H9 (cell line): ENCODE data around the gene ACTN2. TPM values are rescaled to one million over a fixed set of nuclear protein-coding genes. Genes with fewer than 3 reads are reported as not detected.

ENCODE experiments used
- DNase-seq: peaks from one replicate; pipeline ENCODE4 v3.0.0-alpha.2; 2017
- H2AFZ ChIP-seq: one replicate; pipeline ENCODE4 v1.6.1; 2013; ENCODE audit warnings: mild to moderate bottlenecking, low read length, control low read depth, moderate library complexity
- H2AK5ac ChIP-seq: 2 replicates; pipeline ENCODE4 v1.6.1; 2013; ENCODE audit warnings: low read length, control low read depth, mixed read lengths; ENCODE audit not compliant: insufficient read length
- H2BK120ac ChIP-seq: one replicate; pipeline ENCODE4 v1.6.1; 2013; ENCODE audit warnings: low read depth, mild to moderate bottlenecking, low read length, control low read depth, inconsistent platforms; ENCODE audit not compliant: poor library complexity, severe bottlenecking
- H2BK12ac ChIP-seq: 2 replicates; pipeline ENCODE4 v1.6.1; 2013; ENCODE audit warnings: low read length, control low read depth, mixed read lengths, low read depth; ENCODE audit not compliant: insufficient read length
- H2BK15ac ChIP-seq: 2 replicates; pipeline ENCODE4 v1.6.1; 2013; ENCODE audit warnings: low read depth, low read length, control low read depth
- H2BK20ac ChIP-seq: one replicate; pipeline ENCODE4 v1.6.1; 2013; ENCODE audit warnings: low read depth, mild to moderate bottlenecking, low read length, control low read depth, inconsistent platforms; ENCODE audit not compliant: poor library complexity, severe bottlenecking
- H2BK5ac ChIP-seq: 2 replicates; pipeline ENCODE4 v1.6.1; 2013; ENCODE audit warnings: low read length, control low read depth, mixed read lengths; ENCODE audit not compliant: insufficient read length
- H3K14ac ChIP-seq: 2 replicates; pipeline ENCODE4 v1.6.1; 2013; ENCODE audit warnings: low read length, control low read depth; ENCODE audit not compliant: insufficient read depth
- H3K18ac ChIP-seq: 2 replicates; pipeline ENCODE4 v1.6.1; 2013; ENCODE audit warnings: low read depth, mild to moderate bottlenecking, mixed read lengths, low read length, control low read depth; ENCODE audit not compliant: insufficient read length
- H3K23ac ChIP-seq: 2 replicates; pipeline ENCODE4 v1.6.1; 2013; ENCODE audit warnings: low read length, control low read depth, mixed read lengths, low read depth; ENCODE audit not compliant: insufficient read length
- H3K23me2 ChIP-seq: 2 replicates; pipeline ENCODE4 v1.6.1; 2013; ENCODE audit warnings: low read depth, mild to moderate bottlenecking, mixed read lengths, low read length, control low read depth; ENCODE audit not compliant: insufficient read length, poor library complexity, severe bottlenecking
- H3K27ac ChIP-seq: 2 replicates; pipeline ENCODE4 v1.5.1; 2013; ENCODE audit warnings: low read length, control low read depth, mixed read lengths, low read depth; ENCODE audit not compliant: insufficient read length
- H3K27me3 ChIP-seq: 2 replicates; pipeline ENCODE4 v1.6.1; 2013; ENCODE audit warnings: low read length, control low read depth, inconsistent platforms; ENCODE audit not compliant: insufficient read depth
- H3K4ac ChIP-seq: 2 replicates; pipeline ENCODE4 v1.6.1; 2013; ENCODE audit warnings: low read depth, mild to moderate bottlenecking, control low read depth, inconsistent platforms, low read length, moderate library complexity
- H3K4me1 ChIP-seq: 2 replicates; pipeline ENCODE4 v1.6.1; 2013; ENCODE audit warnings: low read length, control low read depth, inconsistent platforms; ENCODE audit not compliant: insufficient read depth
- H3K4me2 ChIP-seq: 2 replicates; pipeline ENCODE4 v1.6.1; 2013; ENCODE audit warnings: low read length, control low read depth, mixed read lengths; ENCODE audit not compliant: insufficient read length, insufficient read depth
- H3K56ac ChIP-seq: 2 replicates; pipeline ENCODE4 v1.6.1; 2013; ENCODE audit warnings: low read depth, mild to moderate bottlenecking, mixed read lengths, low read length, control low read depth; ENCODE audit not compliant: insufficient read length
- H3K79me1 ChIP-seq: 2 replicates; pipeline ENCODE4 v1.6.1; 2013; ENCODE audit warnings: low read depth, mild to moderate bottlenecking, moderate library complexity, low read length, control low read depth, inconsistent platforms; ENCODE audit not compliant: insufficient read depth, poor library complexity, severe bottlenecking
- H3K79me2 ChIP-seq: 2 replicates; pipeline ENCODE4 v1.6.1; 2013; ENCODE audit warnings: low read length, control low read depth, inconsistent platforms; ENCODE audit not compliant: insufficient read depth
- H3K9ac ChIP-seq: 2 replicates; pipeline ENCODE4 v1.6.1; 2013; ENCODE audit warnings: low read length, control low read depth, mixed read lengths; ENCODE audit not compliant: insufficient read length; ENCODE audit errors: extremely low read depth
- H3K9me3 ChIP-seq: one replicate; pipeline ENCODE4 v1.6.1; 2013; ENCODE audit warnings: low read depth, low read length, inconsistent platforms; ENCODE audit not compliant: control insufficient read depth
- H3T11ph ChIP-seq: one replicate; pipeline ENCODE4 v1.6.1; 2013; ENCODE audit warnings: mild to moderate bottlenecking, low read length, control low read depth, inconsistent platforms
- H4K20me1 ChIP-seq: one replicate; pipeline ENCODE4 v1.6.1; 2013; ENCODE audit not compliant: control insufficient read depth, insufficient read length, insufficient read depth
- H4K5ac ChIP-seq: 2 replicates; pipeline ENCODE4 v1.6.1; 2013; ENCODE audit warnings: low read depth, mild to moderate bottlenecking, mixed read lengths, low read length, control low read depth; ENCODE audit not compliant: insufficient read length
- H4K8ac ChIP-seq: replicated peaks from 2 replicates; pipeline ENCODE4 v1.6.1; 2013; ENCODE audit warnings: low read length, control low read depth, mixed read lengths, low read depth; ENCODE audit not compliant: insufficient read length
- H4K91ac ChIP-seq: 2 replicates; pipeline ENCODE4 v1.6.1; 2013; ENCODE audit warnings: low read depth, mild to moderate bottlenecking, moderate library complexity, mixed read lengths, low read length, control low read depth; ENCODE audit not compliant: insufficient read length
- H3K27ac Mint-ChIP-seq, 3 experiments: 2 replicates in 2 of 3; 3 replicates in 1 of 3; pipeline ENCODE4 v1.8.0; 2020 to 2021; ENCODE audit warnings: mixed read lengths in 3 of 3, mild to moderate bottlenecking in 1 of 3, moderate library complexity in 1 of 3
- H3K27me3 Mint-ChIP-seq: 2 replicates; pipeline ENCODE4 v1.8.0; 2021; ENCODE audit warnings: low read depth, mild to moderate bottlenecking, moderate library complexity, mixed read lengths
- H3K36me3 Mint-ChIP-seq, 3 experiments: 2 replicates in 2 of 3; 3 replicates in 1 of 3; pipeline ENCODE4 v1.8.0; 2020 to 2021; ENCODE audit warnings: low read depth in 3 of 3, mixed read lengths in 3 of 3; ENCODE audit not compliant: insufficient read depth in 1 of 3
- H3K4me1 Mint-ChIP-seq, 2 experiments: 2 replicates each; pipeline ENCODE4 v1.8.0; 2020; ENCODE audit warnings: mixed read lengths in 2 of 2
- H3K4me3 Mint-ChIP-seq, 2 experiments: 2 replicates in 1 of 2; 3 replicates in 1 of 2; pipeline ENCODE4 v1.8.0; 2020 to 2021; ENCODE audit warnings: mild to moderate bottlenecking in 2 of 2, mixed read lengths in 2 of 2, moderate library complexity in 1 of 2
- H3K9me3 Mint-ChIP-seq, 2 experiments: 2 replicates in 1 of 2; 3 replicates in 1 of 2; pipeline ENCODE4 v1.8.0; 2020; ENCODE audit warnings: mild to moderate bottlenecking in 2 of 2, mixed read lengths in 2 of 2, moderate library complexity in 1 of 2
- CTCF ChIP-seq: fragments of 200-600 bp; sonication (generic); conservative IDR thresholded peaks from 3 replicates; pipeline ENCODE4 v1.8.0; 2021; ENCODE audit warnings: antibody characterized with exemption, mild to moderate bottlenecking
- WGBS: extraction: QIAGEN DNeasy Blood & Tissue Kit; methylation state at CpG from one replicate; pipeline ENCODE4 v1.1.7; 2013; ENCODE audit warnings: missing lambda C conversion rate, low lambda C conversion rate, mixed read lengths; ENCODE audit not compliant: insufficient read length; ENCODE audit errors: extremely low coverage; 5-methylcytosine and 5-hydroxymethylcytosine counted together
- total RNA-seq: library from RNA; stranded (reverse); gene quantifications from 2 replicates; pipeline ENCODE4 v1.2.1, GENCODE V29; 2021

Gene ACTN2
- total RNA-seq, 1 experiment from 2014 or later, result 2.3 TPM

GRCh38 chr1:236728752-236729151 is 42.5 kb downstream of the ACTN2 start:
- no peak overlapping the region for H3K9ac ChIP-seq
- no peak overlapping the region for H2AFZ ChIP-seq
- no peak overlapping the region for H2BK5ac ChIP-seq
- no peak for DNase-seq
- no peak for TF ChIP-seq CTCF
- H3K56ac ChIP-seq, result no peak overlapping the region
- no peaks in the 10 kb centered on the region for H3K79me2 ChIP-seq
- no peaks in the 10 kb centered on the region for H3K9me3 Mint-ChIP-seq
- H2BK120ac ChIP-seq, result no peak overlapping the region
- H3K9me3 ChIP-seq, result no peaks in the 10 kb centered on the region
- H4K91ac ChIP-seq, result no peak overlapping the region
- no peak overlapping the region for H3K18ac ChIP-seq
- H3K4me1 ChIP-seq, result no peaks in the 10 kb centered on the region
- H4K8ac ChIP-seq, result no peak overlapping the region
- no peak overlapping the region for H3K4me3 Mint-ChIP-seq
- H3K79me1 ChIP-seq, result no peaks in the 10 kb centered on the region
- H3K14ac ChIP-seq, result no peak overlapping the region
- no peak overlapping the region for H3K4me2 ChIP-seq
- H2BK15ac ChIP-seq, result no peak overlapping the region
- no peak overlapping the region for H3K27ac Mint-ChIP-seq
- H3K27me3 Mint-ChIP-seq, result no peaks in the 10 kb centered on the region
- H3K23me2 ChIP-seq, result no peaks in the 10 kb centered on the region
- H3K27me3 ChIP-seq, result no peaks in the 10 kb centered on the region
- peaks cover 8 to 9% of the 10 kb centered on the region in 2 experiments for H3K4me1 Mint-ChIP-seq
- H3K4ac ChIP-seq, result no peak overlapping the region
- H2BK12ac ChIP-seq, result no peak overlapping the region
- H2AK5ac ChIP-seq, result no peak overlapping the region
- H3K23ac ChIP-seq, result no peak overlapping the region
- no CpG with 5 or more reads among the region's 4 CpGs for WGBS
- H4K5ac ChIP-seq, result no peak overlapping the region
- peaks cover 0 to 5% (median 4%) of the 10 kb centered on the region in 3 experiments; a peak in 1 of 7 replicates for H3K36me3 Mint-ChIP-seq
- no peak overlapping the region for H3T11ph ChIP-seq
- H2BK20ac ChIP-seq, result no peak overlapping the region
- H4K20me1 ChIP-seq, result no peaks in the 10 kb centered on the region
- no peak overlapping the region for H3K27ac ChIP-seq
